ENCODE results near the gene CD200R1.
A peak's percentile ranks its signal among the peaks of the same experiment; 100 is the strongest.
"Not testable (repeated sequence)": the region's sequence is repeated elsewhere in the genome, so short reads cannot be mapped to it uniquely, and the experiment has no call there.

The CD200R1 gene

DNA sequence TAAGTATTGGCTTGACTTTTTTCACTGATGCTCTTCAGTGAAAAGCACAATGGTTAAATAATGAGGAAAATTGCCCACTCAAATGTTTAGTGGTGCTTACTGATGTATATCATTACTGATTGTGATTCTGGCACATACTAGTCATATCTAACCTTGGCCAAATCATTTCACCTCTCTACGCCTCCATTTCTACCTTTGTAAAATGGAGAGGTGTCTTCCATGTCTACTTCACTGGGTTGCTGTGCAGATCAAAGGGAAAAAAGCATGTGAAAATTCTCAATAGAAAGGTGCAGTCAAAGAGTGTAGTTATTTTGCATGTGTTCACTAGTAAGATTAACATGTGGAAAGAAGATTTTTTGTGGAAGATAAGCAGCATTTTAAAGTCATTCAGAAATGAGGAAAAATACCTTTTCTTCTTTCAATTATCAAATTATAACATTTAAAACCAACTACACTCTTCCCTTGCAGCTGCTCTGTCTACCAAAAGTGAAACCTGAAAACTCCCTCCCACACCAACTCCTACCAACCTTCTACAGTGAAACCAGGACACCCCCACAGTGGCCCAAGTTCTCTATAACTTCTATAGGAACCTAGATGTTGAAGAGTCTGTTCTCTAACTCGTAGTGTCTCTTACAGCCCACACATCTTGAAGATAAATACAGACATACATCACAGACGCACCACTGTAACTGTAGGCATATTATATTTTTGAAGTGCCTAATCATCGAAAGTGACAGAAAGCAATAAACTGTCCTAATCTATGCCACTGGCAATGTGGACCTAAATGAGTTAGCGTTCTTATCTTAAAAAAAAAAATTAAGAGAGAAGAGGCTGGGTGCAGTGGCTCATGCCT is 1.4 kb downstream of the CD200R1 start:
- peak; percentile 83 for DNase-seq

DNA sequence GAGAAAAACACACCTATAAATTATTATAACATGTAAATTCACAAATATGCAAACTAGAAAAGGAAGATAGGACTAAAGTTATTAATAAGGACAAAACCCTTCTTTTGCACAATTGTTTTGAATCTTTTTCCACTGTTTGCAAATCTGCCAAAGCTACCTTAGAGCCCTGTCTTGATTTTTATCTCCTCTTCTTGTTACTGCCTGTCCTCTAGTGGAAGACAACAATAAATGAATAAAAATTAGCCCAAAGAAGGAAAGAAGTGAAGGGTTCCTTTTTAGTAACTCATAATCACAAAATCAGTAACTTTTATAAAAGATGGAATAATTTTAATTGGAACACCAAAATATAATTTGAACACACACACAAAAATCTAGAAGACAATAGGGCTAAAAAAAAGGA is 2.7 kb downstream of the CD200R1 start:
- DNase-seq = no peak

DNA sequence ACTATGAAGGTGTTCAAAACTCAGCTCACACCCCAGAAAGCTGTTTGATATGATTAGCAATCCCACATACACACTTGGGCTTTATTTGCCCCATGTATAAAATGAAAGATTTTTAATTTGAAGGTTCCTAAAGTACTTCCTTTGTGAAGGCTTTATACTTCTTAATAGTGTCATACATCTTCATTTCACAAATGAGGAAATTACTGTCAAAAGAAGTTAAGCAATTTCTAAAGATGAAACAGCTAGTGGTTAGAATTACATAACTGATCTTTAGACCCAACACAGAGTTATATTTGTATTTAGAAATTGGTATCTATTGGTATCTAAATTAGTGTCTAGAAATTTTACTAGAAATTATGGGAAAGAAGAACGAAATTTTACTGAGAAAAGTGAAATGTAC is 7.1 kb downstream of the CD200R1 start:
- DNase-seq = no peak

DNA sequence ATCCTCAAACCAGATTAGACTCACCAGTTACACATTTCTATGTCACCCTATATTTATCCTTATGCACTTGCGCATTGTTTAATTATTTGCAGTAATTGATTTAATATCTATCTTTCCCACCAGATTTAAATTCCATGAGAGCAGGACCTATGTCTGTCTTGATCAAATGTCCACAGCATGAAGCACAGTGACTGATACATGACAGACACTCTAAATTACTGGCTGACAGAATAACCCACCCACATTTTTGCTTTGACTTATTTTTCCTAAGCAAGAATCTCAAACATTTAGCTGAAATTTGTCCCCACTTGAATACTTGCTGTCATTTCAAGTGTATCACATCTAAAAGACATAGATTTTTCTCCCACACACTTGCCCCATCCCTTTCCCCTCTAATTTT is 7.5 kb downstream of the CD200R1 start:
- no peak for DNase-seq

DNA sequence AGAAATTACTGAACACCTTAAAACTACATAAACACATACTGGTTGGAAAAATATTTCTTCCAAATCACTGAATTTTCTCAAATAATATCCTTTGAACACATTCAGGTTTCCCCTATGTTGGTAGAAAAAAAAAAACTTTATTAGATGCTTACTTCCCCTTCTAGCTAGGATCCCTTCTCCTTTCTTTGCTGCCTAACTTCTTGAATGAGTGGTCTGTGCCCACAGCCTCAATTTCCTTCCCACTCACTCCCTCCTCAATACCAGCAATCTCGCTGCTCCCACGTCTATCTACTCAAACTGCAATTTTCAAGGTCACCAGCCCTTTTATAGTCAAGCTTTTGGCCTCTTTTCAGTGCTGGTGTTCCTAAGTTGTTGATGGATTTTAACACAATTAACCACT is 8.3 kb downstream of the CD200R1 start:
- DNase-seq = no peak

DNA sequence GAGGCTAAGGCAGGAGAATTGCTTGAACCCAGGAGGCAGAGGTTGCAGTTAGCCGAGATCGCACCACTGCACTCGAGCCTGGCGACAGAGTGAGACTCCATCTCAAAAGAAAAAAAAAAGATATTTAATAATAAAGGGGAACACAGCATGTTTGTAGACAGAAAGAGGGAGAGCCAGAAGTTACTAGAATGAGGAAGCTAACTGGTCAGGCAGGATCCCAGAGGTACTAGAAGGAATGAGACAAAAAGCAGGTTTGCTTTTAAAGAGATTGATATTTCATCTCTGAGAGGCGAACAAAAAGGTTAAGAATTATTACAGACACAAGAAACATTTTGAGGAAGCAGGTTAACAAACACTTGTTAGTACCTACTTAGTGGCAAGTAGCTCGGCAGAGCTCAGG is 9.2 kb downstream of the CD200R1 start:
- no peak for DNase-seq

DNA sequence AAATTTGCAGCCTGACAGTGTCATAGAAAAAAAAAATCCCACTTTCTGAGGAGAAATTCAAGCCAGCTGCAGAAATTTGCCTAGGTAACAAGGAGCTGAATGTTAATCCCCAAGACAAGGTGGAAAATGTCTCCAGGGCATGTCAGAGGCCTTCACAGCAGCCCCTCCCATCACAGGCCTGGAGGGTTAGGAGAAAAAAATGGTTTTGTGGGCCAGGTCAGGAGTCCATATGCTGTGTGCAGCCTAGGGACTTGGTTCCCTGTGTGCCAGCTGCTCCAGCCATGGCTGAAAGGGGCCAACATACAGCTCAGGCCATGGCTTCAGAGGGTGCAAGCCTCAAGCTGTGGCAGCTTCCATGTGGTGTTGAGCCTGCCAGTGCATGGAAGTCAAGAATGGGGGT is 11.2 kb downstream of the CD200R1 start:
- no peak for DNase-seq

DNA sequence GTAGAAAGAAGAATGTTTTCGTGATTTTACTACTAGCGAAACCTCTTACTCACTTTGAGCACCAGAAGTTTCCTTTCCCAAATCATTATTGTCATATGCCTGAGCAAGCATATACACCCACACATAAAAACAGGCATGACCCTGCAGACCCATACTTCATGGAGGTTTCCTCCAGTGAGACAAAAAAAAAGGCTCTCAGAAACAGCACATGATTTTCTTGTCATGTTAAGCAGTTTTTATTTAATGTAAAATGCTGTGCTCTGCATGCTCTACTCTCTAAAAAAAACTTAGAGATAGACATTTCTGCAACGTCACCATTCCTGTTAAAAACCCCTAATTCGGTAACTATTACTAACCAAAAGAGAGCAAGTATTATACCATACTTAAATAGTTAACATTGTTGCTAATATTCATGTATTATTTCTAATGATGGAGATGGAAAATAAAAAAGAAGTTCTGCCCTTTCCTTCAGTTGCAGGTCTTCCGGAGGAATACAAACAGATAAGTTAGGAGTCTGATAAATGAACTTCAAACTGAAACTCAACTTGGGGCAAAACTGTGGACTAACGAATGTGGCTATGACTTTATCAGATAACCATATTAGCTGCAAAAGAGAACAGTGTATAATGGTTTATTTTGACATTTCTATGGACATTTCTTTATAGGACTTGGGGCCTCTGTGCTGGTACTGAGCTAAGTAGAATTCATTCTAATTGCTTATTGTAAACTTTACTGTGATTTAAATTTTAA is 15.9 kb downstream of the CD200R1 start:
- peak; percentile 71 for DNase-seq

DNA sequence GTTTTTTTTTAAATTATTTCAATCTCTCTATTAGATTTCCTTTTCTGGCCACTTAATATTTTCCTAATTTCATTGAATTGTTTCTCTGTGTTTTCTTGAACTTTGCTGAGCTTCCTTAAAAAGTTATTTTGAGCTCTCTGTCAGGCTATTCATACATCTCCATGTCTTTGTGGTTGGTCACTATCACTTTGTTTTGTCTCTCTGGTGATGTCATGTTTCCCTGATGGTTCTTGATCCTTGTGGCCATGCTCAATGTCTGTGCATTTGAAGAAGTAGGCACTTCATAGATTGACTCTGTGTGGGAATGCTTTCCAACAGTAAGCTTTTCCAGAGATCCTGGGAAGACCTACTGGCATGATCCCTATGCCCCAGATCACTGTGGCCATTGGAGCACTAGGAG is 18.6 kb downstream of the CD200R1 start:
- no peak for DNase-seq

DNA sequence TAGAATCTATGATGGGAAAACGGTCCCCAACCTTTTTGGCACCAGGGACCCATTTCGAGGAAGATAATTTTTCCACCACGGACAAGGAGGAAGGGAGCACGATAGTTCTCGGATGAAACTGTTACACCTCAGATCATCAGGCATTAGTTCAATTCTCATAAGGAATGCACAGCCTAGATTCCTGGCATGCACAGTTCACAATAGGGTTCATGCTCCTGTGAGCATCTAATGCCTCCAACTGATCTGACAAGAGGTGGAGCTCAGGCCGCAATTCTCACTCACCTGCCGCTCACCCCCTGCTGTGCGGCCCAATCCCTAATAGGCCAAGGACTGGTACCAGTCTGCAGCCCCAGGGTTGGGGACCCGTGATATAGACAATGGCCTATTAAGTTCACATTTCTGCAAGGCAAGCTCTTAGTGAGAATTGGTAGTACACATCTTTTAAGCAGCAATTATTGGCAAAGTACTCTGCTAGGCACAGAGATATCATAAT is 26.5 kb downstream of the CD200R1 start:
- DNase-seq = no peak

DNA sequence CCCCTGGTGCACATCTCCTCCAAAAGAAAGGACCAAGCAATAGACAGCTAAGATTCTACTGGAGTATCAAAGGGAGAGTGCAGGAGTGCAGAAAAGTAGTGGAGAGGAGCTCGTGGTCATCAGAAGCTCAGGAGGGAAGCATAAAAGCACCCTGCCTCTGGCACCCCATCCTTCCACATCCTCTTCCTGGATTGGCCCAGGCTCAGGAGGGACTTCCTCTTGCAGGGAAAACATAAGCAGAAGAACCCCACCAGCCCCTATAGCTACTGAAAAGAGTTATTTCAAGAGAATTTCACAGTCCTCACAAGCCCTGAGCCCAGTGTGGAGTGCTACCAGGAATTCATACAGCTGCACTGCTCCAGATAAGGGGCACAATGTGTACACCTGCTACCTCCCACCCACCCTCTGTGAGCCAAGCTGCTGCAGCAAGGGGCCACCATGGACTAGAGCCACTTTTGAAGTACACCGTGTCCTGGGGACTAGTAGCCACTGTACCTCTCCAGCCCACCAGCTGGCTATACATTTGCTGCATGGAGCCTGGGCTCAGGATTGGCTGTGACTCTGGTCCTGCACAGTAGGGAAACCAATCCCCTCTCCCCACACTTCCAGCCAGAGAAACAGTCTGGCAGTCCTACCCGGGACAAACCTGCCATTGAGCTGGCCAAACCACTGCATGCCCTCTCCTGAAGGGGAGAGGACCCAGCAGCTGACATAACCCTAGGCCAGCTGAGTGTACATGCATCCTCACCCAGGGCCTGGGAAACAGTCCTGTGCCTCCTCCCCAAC is 43.0 kb downstream of the CD200R1 start:
- no peak for DNase-seq

DNA sequence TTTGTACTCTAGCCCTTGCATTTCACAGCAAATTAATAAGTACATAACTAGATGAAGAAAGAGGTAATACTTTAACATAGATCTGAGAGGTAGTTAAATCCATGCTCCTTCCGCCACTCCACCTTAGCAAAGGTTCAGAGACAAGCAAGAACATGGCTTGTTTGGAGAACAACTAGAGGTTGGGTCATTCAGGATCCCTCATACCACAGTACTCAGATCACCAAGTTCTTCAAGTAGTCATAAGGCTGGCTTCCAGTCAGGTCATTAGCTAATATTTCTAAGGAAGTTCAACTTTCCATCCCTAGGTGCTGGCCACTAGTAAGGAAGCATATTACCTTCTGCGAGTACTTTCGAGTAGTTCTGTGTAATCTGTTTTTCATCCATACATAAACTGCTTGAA is 44.1 kb downstream of the CD200R1 start:
- DNase-seq = no peak

DNA sequence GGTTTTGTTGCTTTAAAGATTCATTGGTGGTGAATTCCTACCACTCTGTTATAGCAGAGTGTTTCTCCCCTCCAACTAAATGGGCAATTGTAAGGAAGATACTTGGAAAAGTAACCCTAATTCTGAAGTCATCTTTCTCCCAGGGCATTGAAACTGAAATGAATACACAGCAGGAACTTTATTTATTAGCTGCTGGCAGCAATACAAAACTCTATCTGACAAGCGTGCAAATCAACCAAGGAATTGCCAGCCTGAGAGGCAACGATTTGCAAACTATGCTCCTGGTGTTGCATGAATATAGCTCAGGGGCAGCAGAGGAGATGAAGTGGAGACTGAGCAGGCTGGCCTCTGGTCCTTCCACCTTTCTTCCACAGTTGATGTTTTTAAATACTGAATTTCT is 48.9 kb downstream of the CD200R1 start:
- no peak for DNase-seq

DNA sequence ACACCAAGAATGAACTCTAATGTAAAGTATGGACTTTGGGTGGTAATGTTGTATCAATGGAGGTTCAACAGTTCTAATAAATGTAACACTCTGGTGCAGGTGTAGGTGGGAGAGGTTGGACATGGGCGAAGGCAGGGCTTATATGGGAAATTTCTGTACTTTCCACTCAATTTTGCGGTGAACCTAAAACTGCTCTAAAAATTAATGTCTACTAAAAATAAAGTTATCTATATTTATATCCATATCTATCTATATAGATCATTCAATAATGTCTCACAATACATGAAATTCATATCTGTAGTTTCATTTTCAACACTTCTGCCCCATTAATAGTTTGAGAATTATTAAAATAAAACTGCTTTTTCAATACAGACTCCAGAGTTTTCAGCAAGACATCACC is 49.3 kb downstream of the CD200R1 start:
- no peak for DNase-seq

DNA sequence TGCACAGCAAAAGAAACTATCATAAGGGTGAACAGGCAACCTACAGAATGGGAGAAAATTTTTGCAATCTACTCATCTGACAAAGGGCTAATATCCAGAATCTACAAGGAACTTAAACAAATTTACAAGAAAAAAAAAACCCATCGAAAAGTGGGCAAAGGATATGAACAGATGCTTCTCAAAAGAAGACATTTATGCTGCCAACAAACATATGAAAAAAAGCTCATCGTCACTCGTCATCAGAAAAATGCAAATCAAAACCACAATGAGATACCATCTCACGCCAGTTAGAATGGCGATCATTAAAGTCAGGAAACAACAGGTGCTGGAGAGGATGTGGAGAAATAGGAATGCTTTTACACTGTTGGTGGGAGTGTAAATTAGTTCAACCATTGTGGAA is 55.4 kb downstream of the CD200R1 start:
- DNase-seq = not testable (repeated sequence)

DNA sequence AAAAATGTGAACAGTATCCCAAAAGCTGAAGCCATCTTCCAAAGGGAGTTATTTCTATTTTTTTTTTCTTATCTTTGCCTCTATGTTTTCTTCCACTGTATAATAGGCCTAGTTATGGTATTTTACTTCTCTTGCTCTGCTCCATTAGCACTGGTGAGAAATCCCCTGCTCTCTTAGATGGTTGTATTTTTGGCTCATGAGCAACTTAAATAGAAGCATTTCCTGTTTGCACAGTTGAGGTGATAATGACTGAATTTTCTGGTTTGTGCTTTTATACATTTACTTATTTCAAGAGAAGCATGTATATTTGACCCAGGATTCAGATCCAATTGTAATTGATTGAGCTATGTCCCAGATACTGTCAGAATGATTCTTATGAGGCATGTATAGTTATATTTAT is 66.7 kb downstream of the CD200R1 start:
- no peak for DNase-seq

DNA sequence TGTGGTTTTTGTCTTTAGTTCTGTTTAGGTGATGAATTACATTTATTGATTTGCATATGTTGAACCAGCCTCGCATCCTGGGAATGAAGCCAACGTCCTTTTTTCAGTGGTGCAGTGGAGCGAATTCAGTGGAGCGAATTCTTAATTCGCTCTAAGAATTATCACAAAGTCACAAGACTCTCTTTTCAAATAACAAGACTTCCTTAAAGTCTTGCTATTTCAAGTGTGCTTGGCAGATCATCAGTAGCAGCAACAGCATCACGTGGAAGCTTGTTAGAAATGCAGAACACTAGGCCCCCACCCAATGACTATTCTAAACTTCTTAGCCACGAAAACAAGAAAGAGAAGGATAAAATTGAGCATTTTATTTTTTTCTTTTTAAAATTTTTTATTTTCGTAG is 70.1 kb downstream of the CD200R1 start:
- no peak for DNase-seq

DNA sequence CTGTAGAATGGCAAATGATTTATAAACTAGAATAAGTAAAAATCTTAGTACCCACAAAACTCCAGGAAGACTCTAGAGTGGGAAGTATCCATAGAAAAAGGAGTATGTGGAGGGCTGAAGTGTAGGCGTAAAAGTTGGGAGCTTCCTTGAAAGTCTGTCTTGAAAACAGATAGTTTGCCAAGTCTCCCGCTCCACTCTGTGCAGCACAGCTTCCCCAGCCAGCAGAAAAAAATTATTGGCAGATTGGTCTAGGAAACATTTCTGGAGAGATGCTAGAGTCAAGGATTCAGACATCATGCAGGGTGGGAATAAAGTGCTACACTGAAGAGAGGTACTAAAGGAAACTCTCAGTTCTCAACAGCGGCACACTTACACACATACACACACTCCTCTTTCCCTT is 74.8 kb downstream of the CD200R1 start:
- DNase-seq = no peak

DNA sequence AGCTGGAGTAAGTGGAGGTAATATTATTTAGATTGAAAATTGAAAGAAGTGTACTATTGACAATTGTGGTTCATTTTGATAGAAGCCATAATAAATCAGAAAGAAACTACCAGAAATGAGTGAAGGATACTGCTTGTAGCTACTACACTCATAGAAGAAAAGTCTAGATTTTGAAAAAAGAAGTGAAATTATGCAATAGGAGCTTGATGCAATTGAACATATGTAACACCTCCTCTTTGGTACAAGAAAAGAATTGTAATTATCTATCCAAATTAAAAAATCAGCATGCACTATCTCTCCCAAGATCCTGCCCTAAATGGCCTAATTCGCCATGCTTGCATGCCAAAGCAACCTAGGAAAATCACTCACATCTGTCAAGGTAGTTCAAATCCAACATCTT is 77.1 kb downstream of the CD200R1 start:
- no peak for DNase-seq

DNA sequence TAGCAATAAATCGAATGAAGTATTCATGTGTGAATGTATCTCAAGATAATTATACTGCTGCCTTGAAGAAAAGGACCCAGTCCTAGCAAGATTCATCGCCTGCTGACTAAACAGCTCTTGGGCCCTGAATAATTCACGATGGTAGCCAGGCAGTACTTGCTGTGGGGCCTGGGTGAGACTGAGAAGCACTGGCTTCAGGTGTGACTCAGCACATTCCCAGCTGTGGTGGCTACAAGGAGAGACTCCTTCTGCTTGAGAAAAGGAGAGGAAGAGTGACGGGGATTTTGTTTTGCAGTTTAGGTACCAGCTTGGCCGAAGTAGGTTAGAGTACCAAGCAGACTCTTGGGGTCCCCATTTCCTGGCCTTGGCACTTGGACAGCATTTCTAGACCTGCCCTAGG is 80.6 kb downstream of the CD200R1 start:
- DNase-seq = no peak

DNA sequence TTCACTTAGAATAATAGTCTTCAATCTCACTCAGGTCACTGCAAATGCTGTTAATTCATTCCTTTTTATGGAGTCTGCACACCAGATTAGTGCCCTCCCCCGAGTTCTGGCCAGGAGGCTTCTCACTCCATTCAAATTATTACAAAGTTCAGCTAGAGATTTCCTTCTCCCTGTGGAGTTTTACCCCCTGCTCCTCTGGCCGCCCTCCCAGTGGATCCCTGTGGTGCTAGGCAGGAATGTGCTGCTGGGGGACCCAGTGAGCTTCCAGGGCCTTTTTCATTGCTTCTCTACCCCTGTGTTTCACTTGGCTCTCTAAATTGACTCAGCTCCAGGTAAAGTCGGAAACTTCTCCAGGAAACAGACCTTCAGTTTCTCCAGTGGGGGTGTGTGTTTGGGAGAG is 85.5 kb downstream of the CD200R1 start:
- no peak for DNase-seq

DNA sequence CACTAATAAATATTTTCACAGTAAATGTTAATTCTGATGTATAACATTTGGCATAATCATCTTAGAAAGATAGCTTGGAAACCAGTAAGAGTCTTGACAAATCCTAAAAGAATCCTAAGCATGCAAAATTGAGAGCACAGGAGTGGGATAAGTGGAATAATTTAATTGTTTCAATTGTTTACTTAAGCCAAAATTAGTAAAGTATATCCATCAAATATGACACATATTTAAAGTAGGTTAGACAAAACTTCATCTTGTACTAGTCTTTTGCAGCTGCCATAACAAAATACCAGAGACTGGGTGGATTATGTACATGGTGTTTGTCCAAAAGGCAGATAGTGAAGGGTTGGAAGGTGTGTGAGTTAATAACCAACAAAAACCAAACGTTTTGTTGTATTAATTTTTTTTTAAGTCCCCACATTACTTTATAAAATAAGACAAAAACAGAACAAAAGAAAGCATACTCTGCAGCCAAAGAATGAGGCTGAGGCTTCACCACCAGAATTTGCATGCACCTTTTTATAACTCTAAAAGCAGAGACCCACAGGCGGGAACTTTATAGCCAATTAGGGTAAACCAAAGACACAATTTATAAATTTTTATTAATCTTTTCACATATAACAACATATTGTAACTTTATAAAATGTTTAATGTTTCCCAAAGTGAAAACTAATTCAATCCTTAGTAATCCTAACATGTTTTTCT is 86.4 kb downstream of the CD200R1 start:
- no peak for DNase-seq

All from activated CD4-positive, alpha-beta T cell treated with anti-CD3 and anti-CD28 coated beads, Interleukin-2, Interleukin-6, amounts not matched to agents 100 ng/mL and 50 ng/mL, durations not matched to agents 16 hours and 8 hours (primary cell).